Measurements from ENCODE around the gene SCRN2. TPM values are rescaled to one million over a fixed set of nuclear protein-coding genes. Genes with fewer than 3 reads are reported as not detected.

Gene SCRN2
- total RNA-seq, 2 donors from 2014 or later = 13.3 to 17.8 TPM

DNA sequence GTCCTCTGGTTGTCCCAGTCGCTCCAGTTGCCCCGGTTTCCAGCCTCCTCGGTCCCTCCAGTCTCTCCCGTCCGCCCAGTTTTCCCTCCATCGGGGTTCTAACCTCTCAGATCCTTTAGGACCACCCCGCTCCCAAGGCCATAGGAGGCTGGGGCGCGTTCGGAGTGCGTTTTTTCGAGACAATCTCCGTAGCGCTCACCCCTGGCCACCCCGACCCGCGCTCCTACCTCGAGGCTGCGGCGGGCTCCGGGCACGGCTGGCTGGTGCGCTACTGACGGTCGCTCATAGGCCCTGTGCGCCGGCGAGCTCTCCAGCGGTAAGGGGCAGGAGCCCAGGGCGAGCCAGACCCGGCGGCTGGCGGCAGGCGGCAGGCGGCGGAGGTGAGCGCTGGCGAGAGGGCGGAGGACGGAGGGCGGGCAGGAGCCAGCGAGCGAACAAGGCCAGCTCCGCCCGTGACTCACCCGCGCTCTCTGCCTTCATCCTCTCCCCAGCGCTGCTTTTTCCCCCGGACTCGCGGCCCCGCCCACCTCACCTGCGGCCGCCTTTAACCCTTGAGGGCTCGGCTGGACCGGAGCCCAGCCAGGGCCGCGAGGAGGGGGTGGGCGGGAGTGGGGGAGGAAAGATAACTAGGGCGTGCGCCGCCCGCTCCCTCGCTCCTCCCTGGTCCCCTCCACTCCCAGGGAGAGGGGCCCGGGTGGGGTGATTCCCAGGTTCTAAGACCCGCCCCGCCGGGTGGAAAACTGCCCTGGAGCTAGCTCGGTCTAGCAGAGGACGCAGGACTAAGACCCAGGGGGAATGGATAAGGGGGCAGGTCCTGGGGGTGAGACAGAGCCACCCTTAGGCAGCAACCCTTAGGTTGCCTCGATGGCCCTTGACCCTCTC, 9.9 kb upstream of the SCRN2 start, which contains the start of gene SP6:
TSS of gene SP6 (minus strand) at position 472 of the 882 bp plus-strand sequence. CDS start 2,734 bp downstream, outside the sequence.
- peak; percentile 86 for DNase-seq (ENCODE audit: low spot score)
- intact Hi-C loops (cut with DNase I) = no loop called here

- intact Hi-C loops (cut with DNase I) = no loop called here
- DNase-seq (ENCODE audit: low spot score) = no peak
Measured at GRCh38 chr17:47850373-47850691, 9.3 kb upstream of the SCRN2 start.

DNA sequence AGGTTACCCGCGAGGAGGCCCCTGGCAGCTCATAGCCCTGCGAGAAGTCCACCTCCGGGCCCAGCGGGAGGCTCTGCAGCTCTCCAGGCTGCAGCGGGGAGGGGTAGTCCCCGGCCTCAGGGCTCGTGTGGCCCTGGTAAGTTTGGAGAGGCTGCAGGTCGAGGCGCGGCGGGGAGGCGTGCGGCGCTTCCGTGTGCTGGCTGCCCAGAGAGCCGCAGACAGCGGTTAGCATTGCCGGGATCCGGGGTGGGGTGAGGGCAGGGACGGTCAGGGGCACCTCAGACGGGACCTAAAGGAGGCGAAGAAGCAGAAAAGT, 7.1 kb upstream of the SCRN2 start:
- no peak for DNase-seq (ENCODE audit: low spot score)
- intact Hi-C loops (cut with DNase I) = loop anchor here in 1 of 2 donors (10.0 kb wide), 1 partner anchor 117 kb away; no protein-coding TSS in a partner anchor

DNA sequence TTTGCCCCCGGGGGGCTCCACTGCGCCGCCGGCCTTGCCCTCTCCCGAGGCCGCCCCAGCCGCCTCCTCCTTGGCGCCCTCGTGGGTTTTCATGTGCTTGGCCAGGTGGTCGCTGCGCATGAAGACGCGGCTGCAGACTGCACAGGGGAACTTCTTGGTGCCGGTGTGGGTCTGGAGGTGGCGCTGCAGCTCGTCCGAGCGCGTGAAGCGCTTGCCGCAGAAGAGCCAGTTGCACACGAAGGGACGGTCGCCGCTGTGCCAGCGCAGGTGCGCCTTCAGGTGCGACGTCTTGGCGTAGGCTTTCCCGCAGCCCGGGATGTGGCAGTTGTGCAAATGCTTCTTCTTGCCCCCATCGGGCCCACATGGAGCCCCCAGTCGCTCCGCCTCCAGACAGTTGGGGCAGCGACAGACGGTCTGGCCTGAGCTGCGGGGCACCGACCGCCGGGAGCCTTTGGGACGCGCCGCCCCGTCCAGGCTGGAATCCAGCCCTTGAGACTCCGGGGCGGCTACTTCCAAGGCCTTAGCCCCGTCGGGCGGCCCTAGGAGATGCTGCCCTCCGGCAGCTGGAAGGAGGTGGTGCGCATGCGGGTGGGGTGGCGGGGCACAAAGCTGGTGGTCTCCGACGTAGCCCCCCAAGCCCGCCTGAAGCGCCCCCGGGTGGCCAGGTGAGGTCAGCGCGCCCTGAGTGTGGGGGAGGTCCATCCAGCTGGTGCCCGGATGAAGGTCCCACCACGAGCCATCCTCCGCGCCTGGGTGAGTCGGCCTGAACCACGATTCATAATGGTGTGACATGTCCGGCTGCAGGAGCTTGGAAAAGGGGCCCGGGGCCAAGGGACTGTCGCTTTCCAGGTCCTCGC, 6.5 kb upstream of the SCRN2 start:
- intact Hi-C loops (cut with DNase I) = loop anchor here in 1 of 2 donors (10.0 kb wide), 1 partner anchor 117 kb away; no protein-coding TSS in a partner anchor

GRCh38 chr17:47846716-47847340, 5.8 kb upstream of the SCRN2 start:
- intact Hi-C loops (cut with DNase I) = loop anchor here in 1 of 2 donors (10.0 kb wide), 1 partner anchor 118 kb away; no protein-coding TSS in a partner anchor
- DNase-seq (ENCODE audit: low spot score) = no peak

More for the DNA sequence above, 6.5 kb upstream of the SCRN2 start:
- no peak for DNase-seq (ENCODE audit: low spot score)

GRCh38 chr17:47845716-47846075, 4.6 kb upstream of the SCRN2 start:
- intact Hi-C loops (cut with DNase I) = loop anchor here in 1 of 2 donors (2.0 to 10.0 kb wide), 2 partner anchors 43 to 119 kb away; no protein-coding TSS in a partner anchor
- no peak for DNase-seq (ENCODE audit: low spot score)

DNA sequence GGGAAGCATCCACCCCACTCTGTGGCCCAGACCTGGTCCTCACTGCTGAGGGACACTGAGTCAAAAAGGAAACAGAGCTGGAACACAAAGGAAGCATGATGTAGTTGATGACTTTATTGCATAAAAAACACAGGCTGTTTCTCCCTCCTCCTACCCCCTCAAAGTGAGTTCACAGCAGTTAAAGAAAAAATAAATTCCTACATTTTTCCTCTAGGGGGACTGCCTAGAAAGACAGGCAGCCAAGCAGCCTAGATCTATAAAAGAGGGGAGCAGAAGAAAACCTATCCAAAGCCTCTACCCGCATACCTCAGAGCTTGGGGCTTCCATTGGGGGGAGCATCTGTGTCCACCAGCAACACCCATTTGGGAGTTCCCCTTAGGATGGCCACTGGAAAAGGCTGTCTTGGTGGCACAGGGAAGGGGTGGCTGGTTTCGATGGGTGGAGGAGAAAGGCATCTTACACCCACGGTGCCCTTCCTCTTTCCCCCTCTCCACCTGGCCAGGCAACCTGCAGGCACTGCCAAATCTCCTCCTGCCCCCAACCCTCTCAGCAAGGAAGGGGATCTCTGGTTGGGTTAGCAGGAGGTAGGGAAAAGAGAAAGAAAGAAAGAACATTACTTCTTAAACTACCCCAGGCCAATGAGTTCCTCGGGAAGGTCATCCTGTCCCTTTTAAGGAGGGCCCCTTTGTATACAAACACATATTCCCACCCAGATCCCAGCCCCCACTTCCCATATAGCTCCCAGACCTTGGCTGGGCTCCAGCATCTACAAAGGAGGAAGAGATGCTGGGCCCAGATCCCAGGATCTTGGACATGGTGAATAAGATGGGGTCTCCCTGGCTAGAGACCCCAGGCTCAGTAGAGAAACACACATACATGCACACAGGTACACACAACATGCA, 4.0 kb upstream of the SCRN2 start:
- no peak for DNase-seq (ENCODE audit: low spot score)
- intact Hi-C loops (cut with DNase I) = loop anchor here in 1 of 2 donors (2.0 to 10.0 kb wide), 2 partner anchors 44 to 120 kb away; no protein-coding TSS in a partner anchor

DNA sequence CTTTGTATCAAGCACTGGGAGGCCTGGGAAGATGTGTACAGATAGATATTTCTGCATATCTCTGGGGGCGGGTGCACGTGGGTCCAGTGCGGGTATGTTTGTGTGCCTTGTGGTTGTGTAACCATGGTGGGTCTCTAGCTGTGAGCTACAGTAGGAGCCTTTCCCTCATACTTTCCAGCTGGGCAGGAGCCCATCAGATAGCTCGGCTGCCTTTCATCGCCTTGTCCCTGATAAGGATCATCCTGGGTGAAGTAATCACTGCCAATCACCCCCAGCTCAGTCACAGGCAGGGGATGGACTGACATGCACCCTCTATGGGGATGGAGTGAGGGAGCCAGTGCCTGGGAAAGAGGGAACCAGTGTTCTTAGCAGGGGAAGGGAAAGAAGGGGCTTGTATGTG, 3.2 kb upstream of the SCRN2 start:
- intact Hi-C loops (cut with DNase I) = loop anchor here in 1 of 2 donors (2.0 to 10.0 kb wide), 2 partner anchors 45 to 121 kb away; no protein-coding TSS in a partner anchor
- no peak for DNase-seq (ENCODE audit: low spot score)

DNA sequence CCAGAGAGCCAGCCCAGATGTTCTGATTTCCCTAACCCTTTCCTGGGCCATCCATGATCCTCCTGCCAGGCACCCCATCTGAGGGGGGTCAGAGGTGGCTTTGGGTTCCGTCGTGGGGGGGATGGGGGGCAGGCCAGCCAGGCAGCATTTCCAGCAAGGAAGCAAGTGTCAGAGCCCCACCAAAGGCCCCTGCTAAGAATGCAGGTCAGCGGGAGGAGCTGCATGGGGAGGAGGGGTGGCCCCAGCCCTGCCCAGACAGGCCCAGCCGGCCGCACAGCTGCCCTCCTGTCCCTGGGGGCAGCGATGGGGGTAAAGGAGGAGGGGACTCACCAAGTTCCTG, 2.3 kb upstream of the SCRN2 start:
- no peak for DNase-seq (ENCODE audit: low spot score)
- intact Hi-C loops (cut with DNase I) = loop anchor here in 1 of 2 donors (10.0 kb wide), 1 partner anchor 121 kb away; no protein-coding TSS in a partner anchor

GRCh38 chr17:47841488-47842291, 617 bp upstream of the SCRN2 start:
- intact Hi-C loops (cut with DNase I) = loop anchor here (2.0 to 10.0 kb wide), 2 partner anchors 47 to 123 kb away; no protein-coding TSS in a partner anchor
- DNase-seq (ENCODE audit: low spot score) = no peak

GRCh38 chr17:47840001-47840741, 902 bp downstream of the SCRN2 start:
- DNase-seq (ENCODE audit: low spot score) = no peak
- intact Hi-C loops (cut with DNase I) = loop anchor here (2.0 to 10.0 kb wide), 2 partner anchors 49 to 125 kb away; no protein-coding TSS in a partner anchor

DNA sequence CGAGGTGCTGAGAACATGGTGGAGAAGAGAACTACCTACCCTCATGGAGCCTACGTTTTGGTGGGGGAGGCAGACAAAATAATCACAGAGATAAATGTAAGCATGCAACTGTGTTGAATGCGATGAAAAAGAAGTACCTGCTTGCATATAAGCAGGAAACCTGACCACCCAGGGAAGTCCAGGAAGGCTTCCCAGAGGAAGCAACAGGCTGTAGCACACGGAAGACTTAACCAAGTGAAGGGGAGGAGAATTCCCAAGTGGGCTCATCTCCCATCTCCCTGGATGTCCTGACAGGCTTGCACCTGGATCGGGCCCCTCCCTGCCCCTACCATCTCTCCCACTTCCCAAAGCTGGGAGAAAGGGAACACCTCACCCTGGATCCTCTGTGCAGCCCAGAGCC, 2.0 kb downstream of the SCRN2 start:
- no peak for DNase-seq (ENCODE audit: low spot score)
- intact Hi-C loops (cut with DNase I) = loop anchor here in 1 of 2 donors (2.0 kb wide), 1 partner anchor 52 kb away; no protein-coding TSS in a partner anchor

DNA sequence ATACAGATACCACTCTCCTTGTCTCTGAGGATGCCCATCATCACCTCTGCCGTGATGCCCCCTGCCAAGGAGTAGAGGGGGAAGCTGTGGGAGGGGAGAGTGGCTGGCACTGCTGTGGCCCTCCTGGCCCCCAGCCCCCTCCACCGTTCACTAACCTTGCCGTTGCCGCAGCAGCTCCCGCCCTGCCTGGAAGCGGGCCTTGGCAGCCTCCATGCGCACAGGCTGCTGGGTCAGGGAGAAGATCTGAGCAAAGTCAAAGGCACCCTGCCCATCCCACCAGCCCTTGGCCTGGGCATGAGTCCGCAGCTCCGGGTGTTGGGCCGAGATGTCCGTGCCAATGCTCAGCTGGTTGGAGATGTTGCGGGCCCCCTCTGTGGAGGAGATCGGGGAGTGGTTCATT, 2.4 kb downstream of the SCRN2 start:
- DNase-seq (ENCODE audit: low spot score) = no peak
- intact Hi-C loops (cut with DNase I) = loop anchor here in 1 of 2 donors (2.0 kb wide), 1 partner anchor 52 kb away; no protein-coding TSS in a partner anchor

DNA sequence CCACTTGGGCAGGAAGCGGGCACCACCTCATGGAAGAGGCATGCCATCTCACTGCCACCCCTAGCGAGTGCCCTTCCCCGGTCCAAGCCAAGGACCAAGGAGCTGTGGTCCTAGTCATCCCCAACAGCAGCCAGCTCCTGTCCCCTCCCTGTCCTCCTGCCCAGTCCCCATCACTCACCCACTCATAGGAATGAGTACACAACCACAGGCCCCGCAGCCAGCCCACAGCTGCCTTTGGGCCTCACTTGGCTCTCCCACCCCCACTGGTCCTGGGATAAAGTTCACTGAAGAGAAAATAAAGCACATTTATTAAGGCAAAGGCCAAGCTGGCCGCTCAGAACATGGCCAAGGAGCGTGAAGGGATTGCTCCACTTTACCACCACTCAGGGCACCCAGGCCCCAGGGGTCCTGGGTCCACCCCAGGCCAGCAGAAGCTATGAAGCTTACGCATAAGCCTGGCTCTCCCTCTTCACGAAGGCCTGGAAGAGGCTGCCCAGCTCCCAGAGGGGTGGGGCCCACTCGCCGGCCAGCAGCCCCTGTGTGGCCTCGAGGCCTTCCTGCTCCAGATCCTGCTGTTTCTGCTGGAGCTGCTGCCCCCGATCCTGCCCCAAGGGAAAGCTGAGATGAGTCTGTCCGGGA, 3.6 kb downstream of the SCRN2 start:
- intact Hi-C loops (cut with DNase I) = loop anchor here in 1 of 2 donors (2.0 kb wide), 1 partner anchor 53 kb away; no protein-coding TSS in a partner anchor
- peak; percentile 73 for DNase-seq (ENCODE audit: low spot score)

DNA sequence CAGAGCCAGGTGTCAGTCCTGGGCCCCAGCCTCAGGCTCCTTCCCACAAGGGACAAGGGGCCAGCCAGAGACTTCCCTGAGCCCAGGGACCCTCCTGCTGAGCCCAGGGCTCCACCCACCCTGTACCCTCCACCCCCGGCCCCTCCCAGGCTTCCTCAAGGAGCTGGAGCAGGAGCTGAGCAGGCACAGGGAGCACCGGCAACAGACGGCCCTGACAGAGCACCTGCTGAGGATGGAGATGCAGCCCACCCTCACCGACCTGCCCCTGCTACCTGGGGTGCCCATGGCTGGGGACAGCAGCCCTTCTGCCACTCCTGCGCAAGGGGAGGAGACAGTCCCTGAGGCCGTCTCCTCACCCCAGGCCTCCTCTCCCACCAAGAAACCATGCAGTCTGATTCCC, 4.5 kb downstream of the SCRN2 start:
- DNase-seq (ENCODE audit: low spot score) = peak; percentile 76
- intact Hi-C loops (cut with DNase I) = no loop called here

GRCh38 chr17:47834756-47835155, 6.3 kb downstream of the SCRN2 start:
- DNase-seq (ENCODE audit: low spot score) = no peak
- intact Hi-C loops (cut with DNase I) = no loop called here
